Type B pancreatic cell (in vitro differentiated cells): ENCODE data around the gene MMP14. TPM values are rescaled to one million over a fixed set of nuclear protein-coding genes. Genes with fewer than 3 reads are reported as not detected.
A peak's percentile ranks its signal among the peaks of the same experiment; 100 is the strongest.
"Not testable (repeated sequence)": the region's sequence is repeated elsewhere in the genome, so short reads cannot be mapped to it uniquely, and the experiment has no call there.

Source experiments
- DNase-seq: peaks from one replicate; pipeline ENCODE4 v3.0.0; 2021; ENCODE audit warnings: mixed read lengths; ENCODE audit not compliant: unreplicated experiment; ENCODE audit errors: extremely low spot score
- H3K27ac Mint-ChIP-seq: 2 replicates; pipeline ENCODE4 v1.8.0; 2021; ENCODE audit warnings: mild to moderate bottlenecking, mixed read lengths
- H3K27me3 Mint-ChIP-seq: 2 replicates; pipeline ENCODE4 v1.8.0; 2021; ENCODE audit warnings: mixed read lengths
- H3K36me3 Mint-ChIP-seq: 2 replicates; pipeline ENCODE4 v1.8.0; 2021; ENCODE audit warnings: mixed read lengths
- H3K4me1 Mint-ChIP-seq: one replicate; pipeline ENCODE4 v1.8.0; 2021; ENCODE audit warnings: mixed read lengths; ENCODE audit not compliant: unreplicated experiment
- H3K4me3 Mint-ChIP-seq: 2 replicates; pipeline ENCODE4 v1.8.0; 2021; ENCODE audit warnings: mild to moderate bottlenecking, mixed read lengths
- H3K9me3 Mint-ChIP-seq: 2 replicates; pipeline ENCODE4 v1.8.0; 2021; ENCODE audit warnings: mixed read lengths
- CTCF ChIP-seq: fragments of 200-600 bp; sonication (generic); conservative IDR thresholded peaks from 2 replicates; pipeline ENCODE4 v1.5.0; 2021; ENCODE audit warnings: antibody characterized with exemption, mild to moderate bottlenecking
- total RNA-seq: library from RNA; stranded (reverse); gene quantifications from 2 replicates; pipeline ENCODE4 v1.2.1, GENCODE V29; 2021; ENCODE audit warnings: low replicate concordance

Gene MMP14
- total RNA-seq, 1 donor from 2014 or later: 137 TPM

- peak overlapping the region; percentile 55 for H3K27ac Mint-ChIP-seq
- H3K36me3 Mint-ChIP-seq: peaks cover 3% of the 10 kb centered on the region
- no peak overlapping the region for H3K4me3 Mint-ChIP-seq
These were observed 11.6 kb upstream of the MMP14 start for GRCh38 chr14:22824711-22825359.

GRCh38 chr14:22829076-22829660 lies 7.2 kb upstream of the MMP14 start:
- H3K27ac Mint-ChIP-seq: peak overlapping the region; percentile 93
- DNase-seq, H3K36me3 Mint-ChIP-seq, H3K27me3 Mint-ChIP-seq, H3K9me3 Mint-ChIP-seq: not testable (repeated sequence)
- peak overlapping the region; percentile 95 for H3K4me3 Mint-ChIP-seq
- peaks cover 18% of the 10 kb centered on the region for H3K4me1 Mint-ChIP-seq

More at GRCh38 chr14:22824711-22825359, 11.6 kb upstream of the MMP14 start:
- DNase-seq: no peak
- Mint-ChIP-seq H3K27me3 (peaks cover 21% of the 10 kb centered on the region), H3K4me1 (peaks cover 34% of the 10 kb centered on the region), H3K9me3 (no peaks in the 10 kb centered on the region)
- no peak for TF ChIP-seq CTCF

- peaks cover 3% of the 10 kb centered on the region for H3K27me3 Mint-ChIP-seq
- peaks cover 18% of the 10 kb centered on the region for H3K4me1 Mint-ChIP-seq
- DNase-seq: peak; percentile 80
- peak within 1 kb of the TSS; percentile 95 for H3K4me3 Mint-ChIP-seq
- H3K27ac Mint-ChIP-seq: peak within 1 kb of the TSS; percentile 93
- no peaks in the 10 kb centered on the region for H3K9me3 Mint-ChIP-seq
- TF ChIP-seq CTCF: no peak
- H3K36me3 Mint-ChIP-seq: peaks cover 3% of the 10 kb centered on the region
These were observed 6.5 kb upstream of the MMP14 start, which contains the start of gene MRPL52 for GRCh38 chr14:22829661-22830442. Gene MRPL52 (plus strand): TSS chr14:22829887. CDS start chr14:22829913, 26 bp downstream.

GRCh38 chr14:22830443-22831010 lies 5.9 kb upstream of the MMP14 start:
- H3K36me3 Mint-ChIP-seq: peaks cover 3% of the 10 kb centered on the region
- H3K4me3 Mint-ChIP-seq: peak overlapping the region; percentile 95
- H3K27me3 Mint-ChIP-seq: peaks cover 3% of the 10 kb centered on the region
- no peak for TF ChIP-seq CTCF
- H3K27ac Mint-ChIP-seq: peak overlapping the region; percentile 93
- H3K9me3 Mint-ChIP-seq: no peaks in the 10 kb centered on the region
- no peak for DNase-seq
- H3K4me1 Mint-ChIP-seq: peaks cover 23% of the 10 kb centered on the region

- TF ChIP-seq CTCF: no peak
- H3K36me3 Mint-ChIP-seq: peaks cover 3% of the 10 kb centered on the region
- no peak for DNase-seq
- H3K4me3 Mint-ChIP-seq: peak overlapping the region; percentile 100
- no peaks in the 10 kb centered on the region for H3K9me3 Mint-ChIP-seq
- H3K27me3 Mint-ChIP-seq: no peaks in the 10 kb centered on the region
- H3K27ac Mint-ChIP-seq: peak overlapping the region; percentile 97
- H3K4me1 Mint-ChIP-seq: peaks cover 22% of the 10 kb centered on the region
These were observed 880 bp upstream of the MMP14 start for GRCh38 chr14:22835505-22835904.
